HG02763 (cell line): ENCODE data around the gene CAPZA1.
A peak's percentile ranks its signal among the peaks of the same experiment; 100 is the strongest.
"Not testable (repeated sequence)": the region's sequence is repeated elsewhere in the genome, so short reads cannot be mapped to it uniquely, and the experiment has no call there.

Experiments used
- ATAC-seq: cut with Tn5 transposase; IDR thresholded peaks from one replicate; pipeline ENCODE4 v1.9.1; 2021; ENCODE audit warnings: mild to moderate bottlenecking, moderate library complexity; ENCODE audit not compliant: unreplicated experiment

Gene CAPZA1

DNA sequence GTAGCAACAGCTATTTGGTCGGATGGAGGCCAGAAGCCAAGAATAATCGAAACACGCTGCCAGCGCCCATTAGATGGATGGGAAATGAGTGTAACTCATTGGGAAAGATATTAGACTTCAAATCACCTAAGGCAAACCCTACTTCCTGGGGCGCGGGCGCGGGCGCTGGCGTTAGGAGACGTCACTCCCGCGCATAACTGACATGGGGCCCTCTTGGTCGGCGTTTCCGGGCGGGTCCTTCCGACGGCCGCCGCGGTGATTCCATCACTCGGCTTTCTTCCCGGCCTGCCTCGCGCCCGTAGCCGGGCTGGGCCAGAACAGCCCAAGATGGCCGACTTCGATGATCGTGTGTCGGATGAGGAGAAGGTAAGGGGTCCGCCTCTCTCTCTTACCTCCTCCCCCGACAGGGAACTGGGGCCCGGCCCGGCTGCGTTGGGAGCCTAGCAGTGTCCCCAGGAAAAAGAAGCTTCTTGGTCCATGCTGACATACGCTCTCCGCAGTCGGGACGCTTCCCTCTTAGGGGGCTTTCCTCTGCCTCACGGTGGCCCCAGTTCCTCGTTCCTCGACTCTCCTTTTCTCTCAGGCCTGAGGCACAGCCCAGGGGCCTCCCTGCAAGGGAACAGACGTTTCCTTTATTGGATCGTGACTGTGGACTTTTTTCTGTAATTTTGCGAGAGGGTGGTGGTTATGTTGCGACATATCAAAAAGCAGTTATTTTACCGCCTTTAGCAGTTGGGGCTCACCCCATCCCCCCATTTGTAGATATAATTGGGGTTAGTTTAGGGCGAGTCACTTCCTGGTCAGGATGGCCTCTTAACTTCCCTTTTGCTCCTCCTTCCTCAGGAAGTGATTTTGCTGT is at the start of gene CAPZA1:
CAPZA1 (plus strand) TSS at position 315 of the 859 bp plus-strand sequence; CDS start at position 328, 13 bp downstream.
- ATAC-seq: peak; percentile 90

- ATAC-seq: no peak
These were observed 44.4 kb upstream of the CAPZA1 start for GRCh38 chr1:112575154-112575804.

DNA sequence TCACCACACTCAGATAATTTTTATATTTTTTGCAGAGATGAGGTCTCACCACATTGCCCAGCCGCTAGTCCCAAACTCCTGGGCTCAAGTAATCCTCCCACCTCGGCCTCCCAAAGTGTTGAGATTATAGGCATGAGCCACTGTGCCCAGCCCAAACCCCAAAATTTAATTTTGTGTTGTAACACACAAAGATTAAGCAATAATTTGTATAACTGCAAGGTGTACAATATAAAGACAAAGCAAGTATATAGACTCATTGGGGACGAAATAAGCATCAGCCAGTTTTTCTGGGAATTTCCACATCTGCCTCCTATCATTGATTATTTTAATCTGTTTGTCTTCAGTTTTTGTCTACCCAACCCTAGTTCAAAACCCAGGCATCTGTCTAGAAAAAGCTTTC is 43.4 kb upstream of the CAPZA1 start:
- ATAC-seq: no peak

DNA sequence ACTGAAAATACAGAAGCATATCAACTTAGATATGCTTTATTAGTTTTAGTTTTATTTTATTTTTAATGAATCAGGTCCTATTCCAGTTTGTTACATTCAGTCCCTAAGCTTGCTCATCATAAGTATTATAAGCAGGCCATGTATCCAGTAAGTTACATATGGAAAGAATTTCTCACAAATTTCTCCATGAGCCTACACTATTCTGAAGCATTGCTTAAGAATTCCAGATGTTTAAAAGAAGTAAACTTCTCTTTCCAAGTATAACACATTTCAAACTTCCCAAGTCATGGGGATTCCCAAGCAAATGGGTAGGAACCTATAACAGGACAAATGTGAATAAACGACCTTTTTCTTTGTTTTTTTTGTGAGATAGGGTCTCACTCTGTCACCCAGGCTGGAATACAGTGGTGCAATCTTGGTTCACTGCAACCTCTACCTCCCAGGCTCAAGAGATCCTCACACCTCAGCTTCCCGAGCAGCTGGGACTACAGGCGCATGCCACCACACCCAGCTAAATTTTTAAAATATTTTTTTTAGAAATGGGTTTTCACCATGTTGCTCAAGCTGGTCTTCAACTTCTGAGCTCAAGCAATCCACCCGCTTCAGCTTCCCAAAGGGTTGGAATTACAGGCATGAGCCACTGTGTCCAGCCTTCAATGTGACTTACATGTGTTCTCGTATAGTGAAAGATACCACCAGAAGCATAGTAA is 39.7 kb upstream of the CAPZA1 start:
- ATAC-seq: no peak

GRCh38 chr1:112581586-112582192 is 37.9 kb upstream of the CAPZA1 start:
- no peak for ATAC-seq

DNA sequence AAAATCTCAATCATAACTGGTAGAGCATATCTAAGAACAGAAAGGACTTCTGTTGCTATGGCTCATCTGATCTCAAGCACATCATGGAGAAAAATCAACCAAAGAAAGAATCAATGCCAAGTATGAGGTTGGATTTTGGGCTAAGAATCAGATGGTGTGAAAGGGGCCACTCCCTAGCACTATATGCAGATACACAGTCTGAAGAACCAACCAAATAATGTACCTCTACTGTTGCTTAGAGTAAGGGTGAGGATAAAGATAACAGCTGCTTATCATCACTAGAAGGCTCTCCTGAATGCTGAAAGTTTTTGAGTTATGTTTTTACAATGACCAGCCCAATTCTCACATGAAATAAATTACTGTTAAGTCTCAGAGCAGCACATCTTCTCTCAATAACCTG is 36.3 kb upstream of the CAPZA1 start:
- ATAC-seq: no peak

DNA sequence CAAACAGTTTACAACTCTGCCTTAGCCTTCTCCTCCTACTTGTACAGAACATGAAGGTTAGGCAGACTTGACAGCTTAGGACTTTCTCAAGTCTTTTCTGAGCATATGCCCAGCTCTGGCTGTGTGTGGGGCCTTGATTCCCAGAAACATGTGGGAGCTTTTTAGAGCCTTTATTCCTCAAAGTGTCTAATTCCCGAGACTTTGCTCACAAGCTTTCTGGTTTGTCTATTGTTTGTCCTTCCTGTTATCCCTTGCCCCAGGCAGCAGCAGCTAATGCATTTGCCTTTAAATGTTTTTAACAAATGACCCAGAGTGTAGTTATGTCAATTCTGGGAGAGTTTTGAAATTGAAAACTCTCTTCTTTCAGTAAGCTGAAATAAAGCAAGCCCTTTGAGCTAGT is 29.9 kb upstream of the CAPZA1 start:
- no peak for ATAC-seq

DNA sequence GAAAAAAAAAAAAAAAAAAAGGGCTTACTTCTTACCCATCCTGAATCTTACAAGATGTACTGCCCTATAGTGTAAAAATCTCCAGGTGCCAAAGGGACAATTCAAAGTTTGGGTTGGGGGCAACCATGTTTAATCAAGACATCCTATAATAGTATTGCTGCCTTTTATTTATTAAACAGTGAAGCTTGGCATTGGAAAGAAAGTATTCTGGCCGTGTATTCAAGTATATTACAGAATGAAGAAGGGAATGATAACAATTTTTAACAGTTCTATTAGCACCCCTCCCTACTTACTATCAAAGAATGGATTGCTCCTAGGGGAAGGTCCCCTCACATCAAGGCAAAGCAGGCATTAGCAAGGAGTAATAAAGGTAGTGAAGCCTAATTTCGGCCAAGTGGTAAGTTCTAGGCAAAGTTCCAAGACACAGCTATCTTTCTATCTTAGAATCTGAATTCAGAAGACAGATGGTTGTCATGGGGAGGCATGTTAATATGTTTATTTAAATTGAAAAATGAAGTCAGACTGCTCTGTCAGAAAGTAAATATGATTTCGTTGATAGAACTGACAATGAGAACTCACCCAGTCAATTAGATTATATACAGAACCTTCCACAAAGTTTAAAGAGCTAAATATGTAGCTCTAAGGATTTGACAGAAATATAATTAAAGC is 25.3 kb upstream of the CAPZA1 start:
- ATAC-seq: no peak

DNA sequence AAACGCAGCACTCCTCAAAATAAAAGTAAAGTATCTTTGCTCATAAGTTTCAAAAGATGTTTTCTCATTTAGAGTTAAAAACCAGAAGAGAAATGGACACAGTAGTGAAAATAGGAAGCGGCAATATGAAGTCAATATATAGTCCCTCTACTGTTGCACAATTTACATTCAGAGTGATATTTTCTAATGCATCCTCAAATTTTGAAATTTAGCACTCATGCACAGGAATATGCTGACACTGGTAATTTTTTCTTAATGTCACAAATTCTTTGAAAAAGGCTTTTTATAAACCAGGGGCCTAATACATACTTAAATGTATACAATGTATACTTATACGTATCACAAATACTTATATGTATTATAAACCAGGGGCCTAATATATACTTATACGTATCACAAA is 20.2 kb upstream of the CAPZA1 start:
- ATAC-seq: no peak

DNA sequence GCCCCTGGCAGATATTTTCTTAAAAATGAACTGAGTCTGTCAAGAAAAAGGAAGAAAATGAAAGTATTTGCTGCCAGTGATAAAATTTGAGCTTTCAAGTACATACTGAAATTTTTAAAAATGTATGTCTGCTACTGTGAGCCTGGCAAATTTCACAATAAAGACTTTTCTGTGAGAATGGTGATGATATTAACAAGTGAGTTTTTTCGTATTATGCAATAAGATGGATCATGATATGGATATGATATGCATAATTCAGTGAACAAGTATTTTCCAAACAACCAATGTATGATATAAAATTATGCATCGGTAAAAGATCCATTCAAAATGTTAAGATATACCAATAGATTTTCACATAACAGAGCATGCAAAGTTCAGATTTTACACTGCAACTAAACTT is 16.6 kb upstream of the CAPZA1 start:
- no peak for ATAC-seq

GRCh38 chr1:112603541-112603940 is 16.1 kb upstream of the CAPZA1 start:
- ATAC-seq: no peak

DNA sequence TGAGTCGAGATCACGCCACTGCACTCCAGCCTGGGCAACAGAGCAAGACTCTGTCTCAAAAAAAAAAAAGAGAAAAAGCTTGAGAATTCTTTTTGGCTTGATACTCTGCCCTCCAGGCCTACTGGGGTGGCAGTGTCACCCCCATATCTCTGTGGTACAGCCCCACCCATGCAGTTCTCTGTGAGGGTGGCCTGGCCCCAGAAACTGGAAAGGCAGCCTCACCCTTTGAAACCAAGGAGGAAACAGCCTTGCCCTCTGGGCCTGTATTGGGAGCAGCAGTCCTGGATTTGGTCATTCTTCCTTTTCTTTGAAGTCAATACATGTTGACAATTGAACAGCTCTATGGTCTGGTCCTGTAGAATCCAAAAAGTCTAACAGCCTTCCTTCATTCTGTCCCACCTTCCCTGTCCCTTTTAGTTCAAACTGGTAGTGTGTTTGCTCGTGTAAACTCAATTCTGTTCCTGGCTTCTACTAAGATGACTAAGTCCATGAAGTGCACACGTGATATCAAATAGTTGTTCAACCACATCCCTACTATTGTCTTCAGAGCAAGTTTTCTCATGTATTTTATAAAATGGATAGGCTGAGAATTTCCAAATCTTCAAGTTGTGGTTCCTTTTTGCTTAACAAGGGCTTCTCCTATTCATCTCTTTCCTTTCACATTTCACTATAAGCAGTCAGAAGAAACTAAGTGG is 13.9 kb upstream of the CAPZA1 start:
- no peak for ATAC-seq

DNA sequence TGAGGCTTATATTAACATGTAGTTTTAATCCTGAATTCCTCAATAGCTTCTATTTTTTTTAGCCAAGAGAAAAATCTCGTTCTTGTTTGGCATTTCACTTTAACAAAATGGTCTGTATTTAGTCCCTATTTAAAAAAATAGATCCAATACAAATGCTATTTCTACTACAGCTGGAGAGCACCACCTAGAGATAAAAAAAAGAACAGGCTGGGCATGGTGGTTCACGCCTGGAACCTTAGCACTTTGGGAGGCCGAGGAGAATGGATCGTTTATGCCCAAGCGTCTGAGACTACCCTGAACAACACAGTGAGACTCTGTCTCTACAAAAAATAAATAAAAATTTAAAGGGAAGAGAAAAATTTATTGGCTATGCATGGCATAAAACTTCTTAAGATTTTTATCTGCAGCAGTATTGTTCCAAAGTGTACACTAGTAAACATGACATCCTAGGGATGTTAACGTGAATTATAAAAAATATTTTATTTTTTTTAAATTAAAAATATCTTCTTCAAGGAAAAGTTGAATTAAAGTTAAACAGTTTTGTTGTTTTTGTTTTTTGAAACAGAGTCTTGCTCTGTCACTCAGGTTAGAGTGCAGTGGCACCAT is 5.1 kb upstream of the CAPZA1 start:
- ATAC-seq: no peak

- no peak for ATAC-seq
These were observed 1.4 kb upstream of the CAPZA1 start for GRCh38 chr1:112618114-112618720.

GRCh38 chr1:112618721-112619517 is 713 bp upstream of the CAPZA1 start, which contains the start of gene ST7L:
ST7L (minus strand) TSS chr1:112619141; CDS start chr1:112619113, 28 bp downstream.
- no peak for ATAC-seq

GRCh38 chr1:112620377-112620695 is 704 bp downstream of the CAPZA1 start:
- ATAC-seq: no peak

DNA sequence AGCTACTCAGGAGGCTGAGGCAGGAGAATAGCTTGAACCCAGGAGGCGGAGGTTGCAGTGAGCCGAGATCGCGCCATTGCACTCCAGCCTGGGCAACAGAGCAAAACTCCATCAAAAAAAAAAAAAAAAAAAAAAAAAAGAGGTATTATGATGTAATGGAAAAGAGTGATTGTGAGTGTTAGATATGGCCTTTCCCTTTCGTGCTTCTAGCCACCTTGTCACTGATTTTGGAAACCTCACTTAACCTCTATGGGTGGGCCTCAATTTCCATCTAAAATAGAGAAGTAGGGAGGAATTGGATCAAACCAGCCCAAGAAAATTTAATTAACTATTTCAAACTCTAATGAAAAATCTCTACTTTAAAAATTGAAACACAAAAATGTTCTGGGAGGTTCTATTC is 4.9 kb downstream of the CAPZA1 start:
- not testable (repeated sequence) for ATAC-seq

- no peak for ATAC-seq
These were observed 6.1 kb downstream of the CAPZA1 start for GRCh38 chr1:112625696-112626095.

DNA sequence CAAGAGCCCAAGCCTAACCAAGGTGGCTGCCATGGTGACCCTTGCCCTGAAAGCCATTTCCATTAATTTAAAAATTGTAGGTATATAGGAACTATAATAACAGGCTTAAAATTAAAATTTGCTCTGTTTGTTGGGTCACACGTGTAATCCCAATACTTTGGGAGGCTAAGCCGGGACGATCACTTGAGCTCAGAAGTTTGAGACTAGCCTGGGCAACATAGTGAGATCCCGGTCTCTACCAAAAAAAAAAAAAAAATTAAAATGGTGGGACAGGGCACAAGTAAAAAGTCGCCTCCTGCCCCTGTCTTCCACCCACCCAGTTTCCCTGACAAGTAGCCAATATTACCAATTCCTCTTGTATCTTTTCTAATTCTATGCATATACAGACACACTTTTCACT is 6.6 kb downstream of the CAPZA1 start:
- ATAC-seq: no peak
